Right ventricle myocardium inferior (tissue), 1 donor: ENCODE results near the gene PKD1L1. TPM values are rescaled to one million over a fixed set of nuclear protein-coding genes. Genes with fewer than 3 reads are reported as not detected.
"Not testable (repeated sequence)": the region's sequence is repeated elsewhere in the genome, so short reads cannot be mapped to it uniquely, and the experiment has no call there.

Experiments
- ATAC-seq: fragments of 200-7000 bp; cut with Tn5 transposase; one replicate; pipeline ENCODE4 v1.9.1; 2020; ENCODE audit warnings: mild to moderate bottlenecking, moderate library complexity
- DNase-seq: peaks from one replicate; pipeline ENCODE4 v3.0.0; 2021; ENCODE audit errors: missing footprints
- intact Hi-C: fragments of 100-400 bp; cut with DNase I; formaldehyde crosslinking; loops from one replicate; pipeline ENCODE4 v1.11.0; 2022
- total RNA-seq: library from RNA; stranded (reverse); fragmentation: NEBNext Ultra II Directional; extraction: Animal tissue kit (Norgen Biotek cat#: 25700); gene quantifications from one replicate; pipeline ENCODE4 v1.2.1, GENCODE V29; 2021
- donor health status: DM: no; HTN: yes; CAD: no; lungs with severe emphysema.

Gene PKD1L1
- total RNA-seq, 1 donor from 2014 or later = 1.3 TPM

DNA sequence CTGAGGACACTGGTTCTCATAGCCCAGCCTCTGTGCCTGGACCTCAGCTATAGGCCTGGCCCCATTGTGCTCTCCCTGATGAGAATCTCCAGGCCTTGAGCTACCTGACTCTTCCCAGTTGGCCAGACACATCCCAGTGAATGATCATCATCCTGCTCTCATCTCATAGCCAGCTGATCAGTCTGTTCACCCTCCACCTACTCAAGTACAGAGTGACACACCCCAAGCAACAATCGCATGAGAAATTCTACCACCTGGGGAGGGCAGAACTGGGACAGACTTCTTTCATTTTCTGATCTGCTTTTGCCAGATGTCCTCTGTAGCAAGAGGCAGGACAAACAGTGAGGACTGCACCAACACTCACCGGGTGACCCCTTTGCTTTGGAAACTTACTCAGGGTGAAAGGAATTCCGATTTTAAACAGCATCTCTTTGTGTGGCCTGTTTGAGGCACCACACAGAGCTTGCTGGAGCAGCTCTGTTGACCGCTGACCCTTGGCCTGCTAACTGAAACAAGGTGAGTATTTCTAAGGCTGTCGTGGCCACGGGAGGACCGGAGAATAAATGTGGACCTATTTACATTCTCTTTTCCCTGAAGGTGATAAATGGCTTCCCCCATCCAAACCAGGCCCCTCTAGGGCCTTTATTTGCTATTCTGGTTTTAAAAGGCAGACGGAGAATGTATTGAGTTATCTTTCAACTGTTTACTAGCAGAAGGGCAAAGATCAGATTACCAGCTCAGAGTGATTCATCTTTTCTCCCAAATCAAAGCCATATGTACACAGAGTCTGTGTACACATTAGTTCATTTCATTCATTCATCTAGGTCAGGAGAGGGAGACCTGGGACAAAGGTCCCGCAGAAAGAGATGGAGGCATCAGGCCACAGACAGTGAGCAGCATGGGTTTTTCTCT lies 184.9 kb downstream of the PKD1L1 start:
- ATAC-seq = no peak
- intact Hi-C loops = no loop called here
- no peak for DNase-seq

DNA sequence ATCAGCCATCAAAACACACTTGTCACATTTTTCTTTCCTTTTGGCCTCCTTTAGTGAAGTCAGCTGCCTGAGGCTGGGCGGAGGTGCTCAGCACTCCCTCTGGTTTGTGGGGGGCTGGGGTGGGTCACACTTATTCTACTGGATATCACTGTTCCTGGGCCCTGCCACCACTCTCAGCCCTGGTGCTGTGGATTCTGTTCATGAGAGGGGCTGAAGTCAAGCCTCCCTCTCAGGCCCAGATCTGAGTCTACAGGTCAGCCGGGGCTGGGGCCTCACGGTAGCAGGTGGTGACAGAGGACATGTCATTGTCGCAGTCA lies 185.6 kb downstream of the PKD1L1 start:
- intact Hi-C loops = no loop called here
- DNase-seq (no peak), ATAC-seq (no peak)

DNA sequence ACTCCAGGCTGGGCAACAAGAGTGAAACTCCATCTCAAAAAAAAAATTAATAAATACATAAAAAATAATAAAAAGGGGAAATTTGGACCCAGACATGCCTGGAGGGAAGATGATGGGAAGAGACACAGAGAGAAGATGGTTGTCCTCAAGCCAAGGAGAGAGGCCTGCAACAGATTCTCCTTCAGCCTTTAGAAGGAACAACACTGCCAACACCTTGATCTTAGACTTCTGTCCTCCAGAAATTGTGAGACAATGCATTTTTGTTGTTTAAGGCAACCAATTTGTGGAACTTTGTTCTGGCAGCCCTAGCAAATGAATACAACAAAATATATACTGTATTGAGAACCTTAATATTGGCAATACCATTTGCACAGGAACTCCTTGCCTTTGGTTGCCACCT lies 186.1 kb downstream of the PKD1L1 start:
- no peak for DNase-seq
- no peak for ATAC-seq
- intact Hi-C loops = no loop called here

DNA sequence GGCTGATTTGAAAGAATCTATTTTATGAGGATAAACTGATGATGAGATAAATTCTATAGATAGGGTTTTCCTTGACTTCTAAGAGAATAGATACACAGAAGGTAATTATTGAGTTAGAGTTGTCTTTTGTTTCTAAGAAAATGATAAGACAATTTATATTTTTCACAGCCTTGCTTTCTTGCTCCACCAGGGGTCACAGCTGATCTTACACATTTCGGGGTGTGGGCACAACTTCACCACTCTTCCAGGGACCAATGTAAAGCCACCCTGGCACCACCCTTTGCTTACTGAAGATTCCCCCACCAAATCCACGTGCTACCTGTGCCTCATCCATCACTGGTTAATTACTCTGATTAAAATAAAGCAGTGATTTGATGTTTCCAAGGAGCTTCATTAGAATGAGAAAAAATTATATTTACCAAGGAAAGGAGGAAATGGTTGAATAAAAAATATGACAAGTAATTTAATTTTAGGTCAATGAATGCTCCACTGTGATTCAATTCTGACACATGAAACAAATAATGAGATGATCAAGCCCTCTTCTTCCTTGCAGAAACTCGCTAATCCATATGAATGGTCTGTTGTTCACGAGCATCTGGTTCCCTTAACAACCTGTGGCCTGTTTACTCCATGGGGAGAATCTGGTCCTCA lies 189.1 kb downstream of the PKD1L1 start:
- intact Hi-C loops = no loop called here
- ATAC-seq = no peak

DNA sequence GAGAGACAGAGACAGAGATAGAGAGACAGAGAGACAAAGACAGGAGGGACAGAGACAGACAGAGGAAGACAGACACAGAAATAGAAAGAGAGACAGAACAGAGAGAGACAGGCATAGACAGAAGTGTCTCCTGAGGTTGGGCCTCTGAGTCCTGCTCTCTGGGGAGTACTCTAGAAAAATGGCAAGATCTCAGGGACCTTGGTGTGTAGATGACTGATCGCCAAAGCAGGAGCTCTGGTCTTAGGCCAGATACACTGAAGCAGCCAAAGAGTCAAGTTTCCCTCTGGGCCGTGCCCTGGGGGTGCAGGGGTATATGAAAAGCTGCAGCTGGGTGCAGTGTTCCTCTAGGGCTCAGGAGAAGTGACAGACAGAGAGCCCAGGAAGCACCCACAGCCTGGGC lies 189.7 kb downstream of the PKD1L1 start:
- no peak for ATAC-seq
- intact Hi-C loops = no loop called here

More for the DNA sequence above, 189.1 kb downstream of the PKD1L1 start:
- no peak for DNase-seq

DNA sequence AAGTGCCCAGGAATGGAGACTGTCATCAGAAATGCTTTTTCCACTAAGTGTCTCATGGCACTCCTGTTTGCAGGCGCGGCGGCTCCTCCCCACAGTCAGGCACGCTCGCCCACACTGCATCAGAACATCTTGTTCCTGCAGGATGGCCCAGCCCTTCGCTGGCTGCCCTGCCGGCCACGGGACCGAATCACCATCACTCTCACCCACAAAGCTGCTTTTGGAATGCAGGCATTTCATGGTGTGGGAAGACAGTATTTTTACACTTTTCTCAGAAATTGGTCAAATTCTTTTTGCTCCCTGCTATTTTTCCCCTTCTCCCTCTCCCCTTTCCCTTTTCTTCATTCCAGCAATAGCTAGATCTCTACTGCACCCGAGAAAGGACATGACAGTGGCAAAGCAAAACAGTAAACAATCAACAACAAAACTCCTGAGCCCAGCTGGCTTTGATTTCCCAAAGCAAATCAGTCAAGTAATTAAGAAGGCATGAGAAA lies 190.3 kb downstream of the PKD1L1 start:
- intact Hi-C loops = no loop called here
- ATAC-seq (peak; percentile 88), DNase-seq (no peak)

More for the DNA sequence above, 189.7 kb downstream of the PKD1L1 start:
- no peak for DNase-seq

DNA sequence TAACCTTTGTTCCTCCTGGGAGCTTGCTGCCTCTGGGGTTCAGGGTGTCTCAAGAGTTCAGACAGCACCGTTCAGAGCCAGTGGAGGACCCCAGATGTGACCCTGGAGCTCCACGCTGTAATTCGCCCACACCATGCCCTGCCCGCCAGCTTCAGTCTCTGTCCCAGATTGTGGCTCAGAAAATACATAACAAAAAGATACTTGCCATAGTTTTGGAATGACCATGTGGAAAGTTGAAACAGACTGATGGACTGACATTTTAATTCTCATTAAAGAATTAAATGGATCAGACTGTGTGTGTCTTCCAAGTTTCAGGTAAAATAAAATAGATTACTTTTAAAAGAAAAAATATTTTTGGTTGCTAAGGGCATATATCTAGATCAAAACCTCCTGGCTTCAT lies 191.6 kb downstream of the PKD1L1 start:
- DNase-seq (no peak), ATAC-seq (no peak)
- intact Hi-C loops = no loop called here

DNA sequence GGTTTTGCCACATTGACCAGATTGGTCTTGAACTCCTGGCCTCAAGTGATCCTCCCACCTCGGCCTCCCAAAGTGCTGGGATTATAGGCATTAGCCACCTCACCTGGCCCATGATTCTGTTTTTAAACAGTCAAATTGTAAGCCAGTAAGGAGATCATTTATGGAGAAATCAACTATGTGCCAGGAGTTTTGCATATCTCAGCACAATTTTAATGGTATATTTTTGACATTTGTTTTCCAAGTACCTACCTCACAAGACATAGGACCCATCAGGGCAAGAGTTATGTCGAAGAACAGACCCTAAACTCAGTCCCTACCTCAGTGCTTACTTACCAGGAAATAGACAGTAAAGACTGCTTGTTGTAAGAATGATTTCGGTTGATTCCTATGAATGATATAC lies 193.0 kb downstream of the PKD1L1 start:
- ATAC-seq (no peak), DNase-seq (no peak)
- intact Hi-C loops = no loop called here

DNA sequence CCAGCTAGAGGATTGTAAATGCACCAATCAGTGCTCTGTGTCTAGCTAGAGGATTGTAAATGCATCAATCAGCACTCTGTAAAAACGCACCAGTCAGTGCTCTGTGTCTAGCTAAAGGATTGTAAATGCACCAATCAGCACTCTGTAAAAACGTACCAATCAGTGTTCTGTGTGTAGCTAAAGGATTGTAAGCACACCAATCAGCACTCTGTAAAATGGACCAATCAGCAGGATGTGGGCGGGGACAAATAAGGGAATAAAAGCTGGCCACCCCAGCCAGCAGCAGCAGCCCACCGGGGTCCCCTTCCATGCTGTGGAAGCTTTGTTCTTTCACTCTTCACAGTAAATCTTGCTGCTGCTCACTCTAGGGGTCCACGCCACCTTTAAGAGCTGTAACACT lies 196.5 kb downstream of the PKD1L1 start:
- ATAC-seq, intact Hi-C loops, DNase-seq: not testable (repeated sequence)

DNA sequence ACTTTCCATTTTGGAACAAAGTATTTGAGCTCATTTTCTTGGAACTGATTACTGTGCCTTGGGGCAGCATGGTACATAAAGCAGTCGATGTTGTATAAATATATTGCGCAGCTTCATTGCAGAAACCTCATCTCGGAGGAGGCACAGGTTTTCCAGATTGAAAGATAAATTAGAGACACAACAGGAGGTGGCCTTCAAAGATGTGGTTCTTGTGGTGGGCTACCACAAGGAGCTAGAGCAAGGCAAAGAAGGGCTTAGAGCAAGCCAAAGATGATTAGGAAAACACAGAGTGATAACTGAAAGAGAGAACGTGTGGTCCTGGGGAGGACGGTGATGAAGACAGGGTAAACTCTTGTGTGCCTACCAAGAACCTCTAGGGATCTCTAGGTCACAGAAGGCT lies 197.2 kb downstream of the PKD1L1 start:
- DNase-seq (no peak), ATAC-seq (no peak)
- intact Hi-C loops = no loop called here

DNA sequence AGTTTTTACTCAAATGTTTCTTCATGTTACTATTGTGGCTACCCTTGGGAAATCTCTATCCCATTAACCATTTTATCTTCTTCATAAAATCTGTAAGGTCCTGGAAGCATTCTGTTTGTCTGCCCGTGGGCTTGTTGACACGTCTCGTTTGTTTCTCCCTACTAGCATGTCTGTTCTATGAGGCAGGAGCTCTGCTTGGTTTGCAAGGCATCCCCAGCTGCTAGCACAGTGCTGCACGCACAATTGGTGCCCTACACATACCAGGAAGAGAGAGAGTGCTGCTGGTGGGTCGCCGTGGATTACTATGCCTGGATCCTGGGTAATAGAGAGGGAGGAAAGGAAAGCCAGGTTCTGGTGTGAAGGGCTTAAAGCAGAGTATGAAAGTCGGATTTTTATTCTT lies 200.2 kb downstream of the PKD1L1 start:
- no peak for DNase-seq
- ATAC-seq = no peak
- intact Hi-C loops = no loop called here

DNA sequence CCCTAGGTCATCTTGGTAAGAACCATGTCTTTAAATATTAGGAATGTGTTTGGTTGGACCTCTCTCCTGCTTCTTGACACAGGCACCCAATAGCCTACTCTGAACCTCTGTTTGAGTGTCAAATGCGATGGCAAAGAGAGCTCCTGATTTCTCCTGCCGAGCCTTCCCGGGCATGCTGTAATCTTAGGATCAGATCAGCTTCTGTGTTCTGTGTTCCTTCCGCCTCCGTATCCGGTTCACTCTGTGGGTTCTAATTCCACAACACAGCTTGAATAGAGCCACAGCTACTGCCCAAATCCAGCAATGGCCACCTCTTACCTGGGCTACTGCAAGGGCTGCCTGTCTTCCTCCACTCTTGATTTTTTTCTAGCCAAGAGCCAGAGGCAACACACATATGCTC lies 201.1 kb downstream of the PKD1L1 start:
- DNase-seq = no peak
- intact Hi-C loops = no loop called here
- ATAC-seq = no peak

DNA sequence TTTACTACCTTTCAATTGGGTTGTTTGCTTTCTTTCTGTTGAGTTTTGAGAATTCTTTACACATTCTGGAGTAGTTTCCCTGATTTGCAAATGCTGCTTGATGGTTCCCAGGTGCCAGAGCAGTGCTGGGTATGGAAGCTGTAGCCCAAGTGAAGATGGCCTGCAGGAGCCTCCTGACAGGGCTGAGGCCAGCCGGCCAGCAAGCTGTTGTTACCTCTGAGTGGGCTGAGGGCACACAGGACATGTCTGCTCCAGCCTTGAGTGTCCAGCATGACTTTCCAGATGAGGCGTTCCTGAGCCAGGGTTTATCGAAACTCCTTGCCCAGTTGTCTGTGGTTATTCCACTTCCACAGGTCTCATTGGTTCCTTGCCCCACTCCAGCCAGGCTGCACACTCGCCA lies 201.8 kb downstream of the PKD1L1 start:
- intact Hi-C loops = no loop called here
- no peak for ATAC-seq

DNA sequence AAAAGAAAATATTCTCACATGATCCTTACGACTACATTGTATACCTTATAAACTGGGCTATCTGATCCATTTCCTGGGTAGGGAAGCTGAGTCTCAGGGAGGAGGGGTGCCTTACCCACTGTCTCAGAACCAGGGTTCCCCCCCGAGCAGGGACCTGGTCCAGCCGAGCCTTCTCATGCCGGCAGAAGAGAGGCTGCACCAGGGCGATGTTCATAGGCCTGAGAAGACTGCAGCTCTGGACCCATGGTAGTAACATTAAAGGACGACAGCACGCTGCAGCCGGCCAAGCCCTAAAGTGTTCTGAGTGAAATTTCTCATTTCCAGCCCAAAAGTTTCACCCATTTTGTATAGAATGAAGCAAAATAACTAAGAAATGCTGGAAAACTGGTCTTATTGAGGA lies 203.4 kb downstream of the PKD1L1 start:
- DNase-seq (no peak), ATAC-seq (no peak)
- intact Hi-C loops = no loop called here

More for the DNA sequence above, 201.8 kb downstream of the PKD1L1 start:
- DNase-seq = no peak

DNA sequence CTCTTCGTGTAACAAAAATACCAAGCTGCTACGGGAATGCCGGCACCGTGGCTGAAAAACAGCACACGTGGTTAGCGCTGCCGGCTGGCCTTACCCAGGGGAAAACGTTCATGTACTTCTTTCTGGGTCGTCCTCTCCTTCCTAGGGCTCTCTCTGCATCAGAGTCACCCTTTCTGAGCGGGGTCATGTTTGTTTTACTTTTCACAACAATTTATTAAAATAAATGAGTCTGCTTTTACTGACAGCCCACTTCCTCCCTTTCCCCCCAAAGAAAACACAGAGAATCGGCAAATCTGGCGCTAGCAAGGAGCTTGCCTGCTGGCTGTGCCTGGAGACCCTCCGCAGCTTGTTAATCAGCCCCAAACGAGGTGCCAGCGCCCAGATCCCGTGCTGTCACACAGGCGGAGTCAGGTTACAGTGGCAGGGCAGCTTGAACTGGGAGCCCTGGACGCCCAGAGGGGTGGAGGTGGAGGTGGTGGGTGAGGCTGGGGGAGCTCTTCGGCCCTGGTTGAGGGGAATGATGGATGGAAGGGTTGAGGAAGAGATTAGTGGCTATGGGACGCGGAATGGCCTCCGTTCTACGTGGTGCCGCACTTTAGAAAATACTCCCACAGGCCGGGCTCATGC lies 204.2 kb downstream of the PKD1L1 start:
- intact Hi-C loops = no loop called here
- ATAC-seq = no peak
- DNase-seq = no peak

DNA sequence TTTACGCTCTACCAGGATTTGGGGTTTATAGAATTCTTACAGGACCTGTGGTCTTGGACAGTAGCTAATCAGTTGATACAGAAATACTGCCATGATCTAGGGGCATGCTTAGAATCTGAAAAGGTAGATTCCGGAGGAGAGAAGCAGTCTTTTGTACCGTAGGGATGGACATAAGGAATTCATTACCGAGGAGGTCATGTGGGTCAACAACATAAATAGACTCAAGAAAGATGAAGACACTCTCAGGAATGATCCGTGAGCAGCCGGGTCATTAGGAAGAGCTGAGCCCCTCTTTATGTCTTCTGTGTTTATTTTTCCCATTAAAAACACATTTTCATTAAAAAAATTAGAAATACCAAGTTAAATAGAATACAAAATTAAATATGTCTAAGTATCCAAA lies 206.3 kb downstream of the PKD1L1 start:
- no peak for DNase-seq
- intact Hi-C loops = no loop called here
- no peak for ATAC-seq

DNA sequence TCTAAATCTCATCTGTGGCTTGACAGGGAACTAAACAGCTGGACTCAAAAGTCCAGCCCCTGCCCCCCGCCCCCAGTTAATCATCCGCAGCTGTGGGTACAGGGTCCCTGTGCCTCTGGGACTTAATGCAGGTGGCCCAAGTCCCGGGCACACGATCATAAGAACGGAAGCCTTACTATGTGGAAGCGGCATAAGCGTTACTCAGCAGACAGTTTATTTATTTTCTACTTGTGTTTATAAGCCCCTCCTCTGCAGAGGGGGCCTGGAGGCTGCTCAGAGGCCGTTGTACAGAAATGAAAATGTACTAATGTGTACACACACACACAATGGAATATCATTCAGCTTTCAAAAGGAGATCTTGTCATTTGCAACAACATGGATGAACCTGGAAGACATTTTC lies 208.4 kb downstream of the PKD1L1 start:
- intact Hi-C loops = no loop called here
- no peak for ATAC-seq
- no peak for DNase-seq

DNA sequence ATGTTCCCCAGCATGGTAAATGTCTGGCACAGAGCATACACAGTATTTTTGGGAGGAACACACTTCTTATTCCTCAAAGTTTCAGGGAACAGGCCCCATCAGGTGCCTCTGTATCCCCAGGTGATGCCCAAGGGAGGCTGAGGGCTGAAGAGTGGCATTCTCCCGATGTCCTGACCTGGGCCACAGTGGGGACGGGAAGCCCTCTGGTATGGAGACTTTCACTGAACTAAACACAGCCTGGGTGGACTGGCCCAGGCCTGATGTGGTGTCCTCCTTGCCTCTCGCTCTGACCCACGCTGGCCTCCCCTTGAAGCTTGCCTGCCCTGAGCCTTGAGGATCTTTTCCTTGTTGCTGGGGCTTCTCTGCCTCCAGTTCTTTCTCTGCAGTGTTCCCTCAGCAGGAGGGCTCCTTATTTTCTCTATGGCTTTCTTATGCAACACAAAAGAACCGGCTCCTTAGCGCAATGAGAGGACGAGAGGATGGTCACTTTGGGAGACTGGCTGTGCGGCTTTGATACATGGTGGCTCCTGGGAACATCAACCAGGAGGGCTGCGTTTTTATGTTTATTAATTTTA lies 208.9 kb downstream of the PKD1L1 start:
- intact Hi-C loops = no loop called here
- no peak for DNase-seq
- ATAC-seq = no peak

DNA sequence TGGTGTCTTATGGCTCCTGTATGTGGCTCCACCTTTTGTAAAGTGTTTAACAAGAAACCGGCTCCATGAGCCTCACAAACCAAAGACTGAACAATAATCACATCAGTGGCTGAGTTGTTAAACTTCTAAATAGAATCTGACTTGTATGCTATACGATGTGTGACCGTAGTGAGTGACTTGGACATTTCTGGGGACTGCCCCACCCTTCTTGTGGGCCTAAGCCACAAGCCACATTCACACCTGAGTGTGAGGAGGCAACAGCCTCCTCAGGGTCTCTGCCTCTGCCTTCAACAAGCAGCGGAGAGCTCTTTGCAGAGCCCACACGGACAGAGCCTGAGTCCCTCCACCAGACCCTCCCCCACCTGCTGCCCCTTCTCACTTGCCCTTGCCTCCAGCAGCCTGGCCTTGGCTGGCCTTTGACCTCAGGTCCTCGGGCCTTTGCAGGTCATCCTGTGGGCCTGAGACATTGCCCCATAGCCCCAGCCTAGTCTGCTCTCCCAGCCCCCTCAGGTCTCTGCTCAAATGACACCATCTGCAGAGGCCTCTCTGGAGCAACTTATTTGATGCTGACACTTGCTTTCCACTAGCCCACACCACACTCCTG lies 209.6 kb downstream of the PKD1L1 start:
- ATAC-seq = no peak
- no peak for DNase-seq
- intact Hi-C loops = no loop called here
